HG03565 (cell line): ENCODE results near the gene SSC5D.
"Not testable (repeated sequence)": the region's sequence is repeated elsewhere in the genome, so short reads cannot be mapped to it uniquely, and the experiment has no call there.

Source experiments
- ATAC-seq: cut with Tn5 transposase; IDR thresholded peaks from one replicate; pipeline ENCODE4 v1.9.1; 2021; ENCODE audit warnings: mild to moderate bottlenecking, moderate library complexity; ENCODE audit not compliant: unreplicated experiment

SSC5D gene

GRCh38 chr19:55502197-55502952 lies 14.1 kb downstream of the SSC5D start:
- no peak for ATAC-seq

- ATAC-seq = no peak
Observed at GRCh38 chr19:55503157-55503501, 14.9 kb downstream of the SSC5D start.

GRCh38 chr19:55503502-55504251 lies 15.4 kb downstream of the SSC5D start:
- ATAC-seq = peak; percentile 89

GRCh38 chr19:55504252-55504603 lies 16.0 kb downstream of the SSC5D start:
- no peak for ATAC-seq

GRCh38 chr19:55504981-55505380 lies 16.7 kb downstream of the SSC5D start:
- ATAC-seq = no peak

- no peak for ATAC-seq
Observed at GRCh38 chr19:55508120-55508519, 19.9 kb downstream of the SSC5D start.

- peak; percentile 95 for ATAC-seq
Observed at GRCh38 chr19:55516878-55517620, 28.8 kb downstream of the SSC5D start.

GRCh38 chr19:55519451-55520311 lies 31.4 kb downstream of the SSC5D start:
- no peak for ATAC-seq

- ATAC-seq = no peak
Observed at GRCh38 chr19:55520691-55521292, 32.6 kb downstream of the SSC5D start.

- ATAC-seq = no peak
Observed at GRCh38 chr19:55525289-55526101, 37.3 kb downstream of the SSC5D start.

GRCh38 chr19:55526216-55527196 lies 38.3 kb downstream of the SSC5D start:
- ATAC-seq = no peak

GRCh38 chr19:55527197-55528029 lies 39.2 kb downstream of the SSC5D start:
- no peak for ATAC-seq

- ATAC-seq = no peak
Observed at GRCh38 chr19:55528030-55528803, 40.0 kb downstream of the SSC5D start.

GRCh38 chr19:55529636-55530234 lies 41.5 kb downstream of the SSC5D start:
- ATAC-seq = no peak

GRCh38 chr19:55530996-55531395 lies 42.8 kb downstream of the SSC5D start:
- ATAC-seq = no peak

- ATAC-seq = not testable (repeated sequence)
Observed at GRCh38 chr19:55534280-55534679, 46.0 kb downstream of the SSC5D start.
